CD4-positive, alpha-beta T cell treated with Interferon alpha-2 for 1 hour (primary cell): ENCODE measurements around the gene MARK2.

Source experiments
- DNase-seq, 2 donors: peaks; one replicate each; pipeline ENCODE4 v3.0.0-alpha.2; 2020 to 2022

The MARK2 gene

DNA sequence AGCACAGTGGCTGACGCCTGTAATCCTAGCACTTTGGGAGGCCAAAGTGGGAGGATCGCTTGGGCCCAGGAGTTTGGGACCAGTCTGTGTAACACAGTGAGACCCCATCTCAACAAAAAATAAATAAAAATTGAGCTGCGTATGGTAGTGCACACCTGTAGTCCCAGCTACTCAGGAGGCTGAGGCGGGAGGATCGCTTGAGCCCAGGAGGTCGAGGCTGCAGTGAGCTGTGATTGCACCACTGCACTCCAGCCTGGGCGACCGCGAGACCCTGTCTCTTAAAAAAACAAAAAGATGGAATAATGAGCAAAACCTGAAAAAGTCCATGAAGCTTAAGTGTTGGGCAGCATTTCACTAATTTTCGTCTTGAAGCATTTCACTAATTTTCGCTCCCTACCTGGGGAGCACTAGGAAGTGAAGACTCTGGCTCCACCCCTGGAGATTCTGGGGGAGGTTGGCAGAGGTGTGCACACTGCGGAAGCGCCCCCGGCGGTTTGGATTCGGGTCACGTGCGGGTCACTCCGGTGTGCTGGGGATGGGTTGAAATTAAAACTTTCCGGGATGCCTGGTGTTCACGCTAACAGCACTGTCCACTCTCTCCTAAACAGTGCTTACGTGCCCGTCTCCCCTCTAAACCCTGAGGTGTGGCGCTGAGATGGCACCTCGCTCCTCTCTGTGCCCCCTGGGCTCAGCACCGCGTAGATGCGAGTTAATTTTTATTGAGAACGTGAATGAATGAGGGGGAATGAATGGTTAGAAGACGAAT is 99.0 kb downstream of the MARK2 start:
- no peak for DNase-seq

DNA sequence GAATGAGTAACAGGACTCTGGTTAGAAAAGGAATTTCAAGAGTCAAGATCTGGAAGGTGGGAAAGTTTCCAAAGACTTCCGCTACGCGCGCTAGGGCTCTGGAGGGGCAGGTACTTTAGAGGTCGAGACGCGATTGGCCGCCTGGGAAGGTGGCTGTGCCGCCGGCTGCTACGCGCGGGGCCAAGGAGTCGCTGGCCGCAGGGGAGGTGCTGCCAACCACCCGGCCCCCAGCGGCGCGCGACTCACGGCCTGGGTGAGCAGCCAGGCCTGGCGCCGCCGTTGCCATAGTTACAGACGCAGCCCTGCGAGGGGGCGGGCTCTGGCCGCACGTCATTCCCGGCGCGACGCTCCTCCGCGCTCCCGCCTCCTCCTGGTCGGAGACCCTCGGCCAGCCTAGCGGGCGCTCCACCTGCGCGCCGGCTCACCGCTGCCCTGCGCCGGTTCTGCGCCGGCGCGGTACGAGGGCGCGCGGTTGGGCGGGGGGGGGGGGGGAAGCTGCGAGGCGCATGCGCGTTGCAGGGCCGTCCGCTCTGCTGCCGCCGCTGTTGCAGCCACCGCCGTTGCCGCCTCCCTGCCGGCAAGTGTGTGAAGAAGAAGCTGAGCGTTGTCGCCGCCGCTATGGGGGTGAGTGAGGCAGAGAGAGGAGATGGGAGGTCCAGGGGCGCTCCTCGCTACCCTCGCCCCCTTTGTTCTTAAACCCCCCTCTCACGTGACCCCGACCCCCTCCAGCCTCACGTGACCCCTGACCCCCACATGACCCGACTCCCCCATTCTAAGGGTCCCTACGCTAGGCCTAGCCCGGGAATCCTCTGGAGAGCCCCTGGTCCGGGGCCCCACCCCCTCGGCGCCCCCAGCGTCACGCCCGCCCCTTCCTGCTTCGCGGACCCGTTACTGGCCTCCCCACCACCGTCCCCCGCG is 99.8 kb downstream of the MARK2 start, which contains the start of gene NAA40:
Gene NAA40 (plus strand): TSS at position 524 of the 918 bp plus-strand sequence. CDS start 95 bp downstream, at position 619.
- DNase-seq: peak; percentile 94 to 95

DNA sequence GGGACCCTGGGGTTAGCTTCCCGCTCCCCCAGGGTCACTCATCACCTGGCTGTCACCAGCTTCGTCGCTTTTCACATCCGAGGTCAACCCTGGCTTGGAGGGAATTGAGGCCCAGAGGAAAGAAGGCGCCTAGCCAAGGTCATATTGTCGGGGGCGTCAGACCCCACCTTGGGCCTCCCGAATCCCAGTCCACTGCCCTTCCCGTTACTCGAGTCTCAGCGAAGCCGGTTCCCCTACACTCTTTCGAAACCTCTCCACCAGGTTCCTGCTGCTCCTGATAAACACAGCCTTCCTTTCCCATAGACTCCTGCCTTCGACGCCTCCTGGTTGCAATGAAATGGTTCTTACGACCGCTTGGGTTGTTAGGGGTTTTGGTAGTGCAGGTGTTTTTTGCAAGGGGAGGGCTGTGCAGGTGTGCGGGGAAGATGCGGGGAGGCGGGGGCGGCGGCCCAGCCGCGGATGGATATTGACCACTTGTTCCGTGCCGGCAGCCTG is 100.5 kb downstream of the MARK2 start:
- DNase-seq: no peak

DNA sequence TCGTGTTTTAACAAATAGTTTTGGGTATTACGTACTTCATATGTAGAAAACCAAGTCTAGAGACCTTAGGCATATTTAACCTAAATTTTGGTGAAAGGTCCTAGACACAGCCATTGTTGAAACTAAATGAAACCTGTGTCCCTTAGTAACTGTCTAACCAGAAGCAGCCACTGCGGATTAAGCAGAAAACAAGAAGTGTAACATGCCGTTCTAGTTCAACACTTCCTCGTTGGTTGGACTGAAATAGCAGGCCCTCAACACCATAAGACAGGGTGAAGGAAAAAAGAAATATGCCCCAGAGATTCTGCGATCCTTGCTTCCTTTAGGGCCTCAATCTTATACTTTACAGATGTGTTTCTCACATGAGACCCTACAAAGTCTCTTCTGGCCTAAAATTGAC is 101.9 kb downstream of the MARK2 start:
- no peak for DNase-seq

- DNase-seq: no peak
Observed at GRCh38 chr11:63941901-63942300, 103.0 kb downstream of the MARK2 start.

DNA sequence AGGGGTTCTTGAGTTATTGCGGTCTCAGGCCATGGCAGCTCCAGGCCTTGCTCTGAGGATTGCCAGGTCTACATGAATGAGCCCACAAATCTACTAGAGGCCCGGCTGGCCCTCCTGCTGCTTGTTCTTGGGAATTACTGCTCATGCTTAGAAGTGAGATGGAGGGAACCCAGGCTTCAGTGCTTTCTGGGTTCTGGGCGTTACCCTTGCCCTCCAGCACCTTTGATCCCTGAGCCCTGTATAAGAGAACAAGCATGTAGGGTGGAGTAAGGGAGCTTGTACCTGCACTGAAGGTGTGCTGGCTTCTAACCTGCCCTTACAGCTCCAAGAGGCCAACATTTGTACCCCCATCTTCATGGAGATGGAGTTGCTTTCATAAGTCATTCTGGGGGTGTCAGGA is 103.9 kb downstream of the MARK2 start:
- DNase-seq: no peak

DNA sequence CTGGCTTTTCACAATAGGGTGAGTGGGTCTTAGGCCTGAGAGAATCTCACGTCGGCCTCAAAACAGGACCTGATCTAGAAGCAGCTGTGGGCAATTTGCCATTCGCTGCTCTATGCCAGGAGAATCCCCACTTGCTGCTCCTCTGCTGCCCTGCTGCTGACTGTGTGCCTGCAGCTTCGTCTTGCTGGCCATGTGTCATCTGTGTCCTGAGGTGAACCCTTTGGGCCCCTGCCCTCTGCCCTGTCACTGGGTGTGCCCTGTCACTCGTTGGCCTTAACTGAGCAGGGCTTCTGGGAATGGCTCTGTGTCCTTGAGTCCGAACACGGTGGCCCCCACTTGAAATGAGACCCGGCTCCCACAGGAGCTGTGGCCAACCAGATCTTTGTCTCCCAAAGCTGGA is 106.1 kb downstream of the MARK2 start:
- DNase-seq: no peak

GRCh38 chr11:63945477-63946163 is 106.7 kb downstream of the MARK2 start:
- peak; percentile 46 to 69 for DNase-seq

- peak; percentile 6 to 49 for DNase-seq
Observed at GRCh38 chr11:63951779-63952536, 113.0 kb downstream of the MARK2 start.

GRCh38 chr11:63952570-63952969 is 113.7 kb downstream of the MARK2 start:
- DNase-seq: no peak

DNA sequence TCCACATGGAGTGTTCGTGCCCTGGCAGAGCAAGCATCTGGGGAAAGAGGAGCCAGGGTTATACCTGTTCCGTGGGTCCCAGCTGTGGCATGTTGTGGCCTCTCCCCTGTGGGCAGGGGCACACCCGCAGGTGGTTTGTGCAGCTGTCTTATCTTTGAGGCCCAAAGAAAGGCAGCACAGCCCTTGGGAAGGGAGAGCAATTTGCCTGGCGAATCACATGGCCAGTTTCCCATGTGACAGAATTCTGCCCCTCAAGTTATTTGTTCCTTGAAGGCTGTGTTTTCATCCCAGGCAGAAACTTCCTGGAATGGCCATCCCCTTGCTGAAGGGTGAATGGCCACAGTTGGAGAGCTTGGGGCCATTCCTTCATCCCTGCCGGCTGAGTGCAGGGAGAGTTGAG is 119.1 kb downstream of the MARK2 start:
- DNase-seq: no peak
